ENCODE measurements around the gene ZNF502.

GRCh38 chr3:44761424-44762169 lies 49.1 kb downstream of the ZNF502 start, which contains the start of the genes KIAA1143 and KIF15:
- TF ChIP-seq ZNF565 (CRISPR knock-in tag; conservative IDR thresholded peaks at IDR 0.05; ENCODE audit: low read depth) (no peak), PPARA (CRISPR knock-in tag; IDR thresholded peaks at IDR 0.05; ENCODE audit: borderline replicate concordance) (no peak), BACH2 (CRISPR knock-in tag; IDR thresholded peaks at IDR 0.05; ENCODE audit: borderline replicate concordance) (no peak), SNAI2 (CRISPR knock-in tag; IDR thresholded peaks at IDR 0.05) (no peak; the same call in 1 of the 2 replicates), POU6F1 (CRISPR knock-in tag; IDR thresholded peaks at IDR 0.05; ENCODE audit: borderline replicate concordance, low read depth) (no peak), TCF4 (CRISPR knock-in tag; IDR thresholded peaks at IDR 0.05; ENCODE audit: borderline replicate concordance) (no peak), ZFP30 (CRISPR knock-in tag; IDR thresholded peaks at IDR 0.05) (no peak), ZFP3 (CRISPR knock-in tag; IDR thresholded peaks at IDR 0.05) (no peak), TSHZ2 (CRISPR knock-in tag; IDR thresholded peaks at IDR 0.05) (peak; percentile 7; the same call in 1 of the 2 replicates), RARB (CRISPR knock-in tag; IDR thresholded peaks at IDR 0.05) (no peak)

All from SK-N-SH treated with all-trans-retinoic acid at 6 μM for 48 hours (cell line).